K562 (cell line): ENCODE measurements around the gene LTBP4. TPM values are rescaled to one million over a fixed set of nuclear protein-coding genes. Genes with fewer than 3 reads are reported as not detected.

Experiments used
- AFF4 ChIP-seq: sonication (generic); formaldehyde crosslinking; IDR thresholded peaks from 2 replicates; pipeline ENCODE4 v1.8.0; 2023; ENCODE audit warnings: mild to moderate bottlenecking, missing genetic modification reagents
- CBX3 ChIP-seq, 2 experiments: IDR thresholded peaks; 1 replicate in 1 of 2; 2 replicates in 1 of 2; pipeline ENCODE4 v1.6.1; 2012; ENCODE audit warnings: inconsistent platforms in 2 of 2, low read length in 2 of 2, borderline replicate concordance in 1 of 2, control low read depth in 1 of 2
- CEBPZ ChIP-seq: fragments of 150-350 bp; IDR thresholded peaks from 2 replicates; pipeline ENCODE4 v1.6.1; 2014; ENCODE audit warnings: low read depth, mild to moderate bottlenecking, low read length, borderline replicate concordance
- CHD4 ChIP-seq: fragments of 200-600 bp; sonication (generic); IDR thresholded peaks from 3 replicates; pipeline ENCODE4 v1.6.1; 2012; ENCODE audit warnings: low read depth, mild to moderate bottlenecking, mixed read lengths, low read length, inconsistent platforms; ENCODE audit not compliant: insufficient read depth, insufficient replicate concordance, poor library complexity, severe bottlenecking
- DACH1 ChIP-seq: fragments of 450-650 bp; IDR thresholded peaks from 2 replicates; pipeline ENCODE4 v1.6.1; 2018; ENCODE audit not compliant: partially characterized antibody
- E2F8 ChIP-seq: fragments of 450-650 bp; IDR thresholded peaks from 2 replicates; pipeline ENCODE4 v1.7.1; 2018; ENCODE audit warnings: mild to moderate bottlenecking, low read depth; ENCODE audit not compliant: partially characterized antibody
- E4F1 ChIP-seq: fragments of 250-450 bp; sonication (Bioruptor Pico); IDR thresholded peaks from 2 replicates; pipeline ENCODE4 v1.5.0; 2021; ENCODE audit warnings: mild to moderate bottlenecking, borderline replicate concordance
- FOSL1 ChIP-seq: fragments of 200-800 bp; sonication (Bioruptor generic); conservative IDR thresholded peaks from 2 replicates; pipeline ENCODE4 v1.6.1; 2016; ENCODE audit warnings: missing genetic modification characterization, missing compliant biosample characterization
- HDGF ChIP-seq: fragments of 450-650 bp; IDR thresholded peaks from 2 replicates; pipeline ENCODE4 v1.6.1; 2016
- KDM1A ChIP-seq, 2 experiments: fragments of 450-650 bp; IDR thresholded peaks; 2 replicates each; pipeline ENCODE4 v1.6.1; 2016; ENCODE audit warnings: mild to moderate bottlenecking in 2 of 2
- NCOA4 ChIP-seq: fragments of 450-650 bp; IDR thresholded peaks from 2 replicates; pipeline ENCODE4 v1.6.1; 2018; ENCODE audit warnings: mild to moderate bottlenecking; ENCODE audit not compliant: partially characterized antibody
- NUFIP1 ChIP-seq: fragments of 450-650 bp; IDR thresholded peaks from 2 replicates; pipeline ENCODE4 v1.6.1; 2018; ENCODE audit not compliant: partially characterized antibody
- POLR2A ChIP-seq: fragments of 450-650 bp; conservative IDR thresholded peaks from 2 replicates; pipeline ENCODE4 v1.6.1; 2016
- RHOXF2B ChIP-seq: fragments of 250-450 bp; sonication (Bioruptor Pico); conservative IDR thresholded peaks from 2 replicates; pipeline ENCODE4 v1.5.1; 2021
- SIN3B ChIP-seq: fragments of 450-650 bp; IDR thresholded peaks from 2 replicates; pipeline ENCODE4 v1.6.1; 2017; ENCODE audit warnings: low read depth, mild to moderate bottlenecking, moderate library complexity
- ZBTB8A ChIP-seq: fragments of 450-650 bp; IDR thresholded peaks from 2 replicates; pipeline ENCODE4 v1.6.1; 2018; ENCODE audit warnings: mild to moderate bottlenecking, moderate library complexity; ENCODE audit not compliant: partially characterized antibody
- ZKSCAN3 ChIP-seq: fragments of 250-450 bp; sonication (Bioruptor Pico); IDR thresholded peaks from 2 replicates; pipeline ENCODE4 v1.4.0; 2020
- polyA plus RNA-seq, 8 experiments: library from polyadenylated mRNA; depleted of rRNA in 4 of 8; stranded (reverse) in 5 of 8; unstranded in 3 of 8; fragments of >200 nt; fragmentation: Nextera tagmentation in 2 of 8; fragmentation: Illumina TruSeq in 1 of 8; extraction: Ambion mirVana in 2 of 8; extraction: Trizol in 1 of 8; gene quantifications; 2 replicates each; pipeline versions ENCODE4 v1.2.1 to v1.2.3, GENCODE V29; 2011 to 2014; ENCODE audit warnings: inconsistent platforms in 1 of 8, missing spikeins in 1 of 8
- total RNA-seq, 7 experiments: library from RNA; depleted of rRNA in 6 of 7; stranded (reverse); fragments of >200 nt in 6 of 7; fragmentation: Illumina TruSeq in 2 of 7; extraction: Trizol in 2 of 7; gene quantifications; 2 replicates each; pipeline versions ENCODE4 v1.2.1 to v1.2.3, GENCODE V29; 2011 to 2021; ENCODE audit warnings: low replicate concordance in 1 of 7

LTBP4 gene
- total and polyA plus RNA-seq, 9 of the 15 experiments (the other 6 are each of a cell fraction or from before 2014, with no cell fraction given), result 0.35 to 160 (median 31.6) TPM

- TF ChIP-seq E2F8 (peak; percentile 30), HDGF (0 out of 2 replicates have a peak, but pooled peaks have one; percentile 28), NUFIP1 (peak; percentile 12), ZBTB8A (no peak), DACH1 (peak; percentile 24), CBX3 (IDR thresholded peaks at IDR 0.05; ENCODE audit: borderline replicate concordance in 1 of 2, low read length in 2 of 2) (peak in 1 of 2 experiments; percentile 41; a peak in 1 of 3 replicates), CEBPZ (no peak), CHD4 (peak; percentile 92), POLR2A (no peak), FOSL1 (peak; percentile 41; the same call in 1 of the 2 replicates), E4F1 (CRISPR knock-in tag) (no peak), SIN3B (0 out of 2 replicates have a peak, but pooled peaks have one; percentile 15), KDM1A (IDR thresholded peaks at IDR 0.05) (peak; percentile 92 to 97), AFF4 (CRISPR knock-in tag) (0 out of 2 replicates have a peak, but pooled peaks have one; percentile 75), RHOXF2B (CRISPR knock-in tag) (no peak), NCOA4 (peak; percentile 63), ZKSCAN3 (CRISPR knock-in tag) (no peak)
Measured at GRCh38 chr19:40598918-40599307, 2.3 kb upstream of the LTBP4 start (continued).
